GM18507 (cell line): ENCODE results near the gene L2HGDH.
"Not testable (repeated sequence)": the region's sequence is repeated elsewhere in the genome, so short reads cannot be mapped to it uniquely, and the experiment has no call there.

Source experiments
- DNase-seq: peaks from one replicate; pipeline ENCODE4 v3.0.0; 2011; ENCODE audit warnings: low read depth; ENCODE audit not compliant: insufficient read length; ENCODE audit errors: extremely low spot score
- FAIRE-seq: peaks from 2 replicates; lab custom pipeline; 2011; peaks lifted over from hg19 to GRCh38; lab: Jason Lieb, UNC

The L2HGDH gene

DNA sequence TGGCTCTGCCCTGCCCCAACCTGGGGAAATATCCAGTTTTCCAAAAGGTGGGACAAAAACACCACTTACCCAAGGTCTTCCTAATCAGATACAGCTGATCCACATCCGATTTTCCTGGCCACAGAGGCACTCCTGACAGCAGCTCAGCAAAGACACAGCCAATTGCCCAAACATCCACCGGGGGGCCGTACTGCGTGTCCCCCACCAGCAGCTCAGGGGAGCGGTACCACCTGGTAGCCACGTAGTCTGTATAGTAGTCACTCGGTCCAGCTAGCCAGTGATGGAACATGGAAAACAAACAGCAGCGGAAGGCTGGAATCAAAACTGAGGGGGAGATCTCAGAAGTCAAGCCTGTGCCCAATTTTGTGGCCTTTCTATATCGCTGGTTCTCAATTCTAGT is 28.9 kb upstream of the L2HGDH start:
- FAIRE-seq (no peak), DNase-seq (no peak)

DNA sequence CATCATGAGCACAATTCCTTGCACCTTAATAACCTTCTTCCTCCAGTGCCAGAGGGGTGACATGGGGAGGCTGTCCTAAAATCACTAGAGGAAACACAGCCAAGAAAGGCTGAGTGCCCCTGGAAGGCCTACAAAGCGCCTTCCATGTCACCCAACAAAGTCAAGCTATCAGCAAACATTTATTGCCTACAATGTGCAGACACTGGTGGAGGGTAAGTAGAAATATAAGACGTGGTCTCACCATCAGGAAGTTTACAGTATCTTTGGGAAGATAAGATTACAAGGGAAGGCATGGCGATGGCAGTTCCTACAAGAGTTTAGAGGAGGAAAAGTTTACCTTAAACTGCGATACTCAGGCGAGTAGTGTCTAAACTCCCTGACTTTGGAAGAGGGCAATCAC is 28.0 kb upstream of the L2HGDH start:
- FAIRE-seq (no peak), DNase-seq (no peak)

DNA sequence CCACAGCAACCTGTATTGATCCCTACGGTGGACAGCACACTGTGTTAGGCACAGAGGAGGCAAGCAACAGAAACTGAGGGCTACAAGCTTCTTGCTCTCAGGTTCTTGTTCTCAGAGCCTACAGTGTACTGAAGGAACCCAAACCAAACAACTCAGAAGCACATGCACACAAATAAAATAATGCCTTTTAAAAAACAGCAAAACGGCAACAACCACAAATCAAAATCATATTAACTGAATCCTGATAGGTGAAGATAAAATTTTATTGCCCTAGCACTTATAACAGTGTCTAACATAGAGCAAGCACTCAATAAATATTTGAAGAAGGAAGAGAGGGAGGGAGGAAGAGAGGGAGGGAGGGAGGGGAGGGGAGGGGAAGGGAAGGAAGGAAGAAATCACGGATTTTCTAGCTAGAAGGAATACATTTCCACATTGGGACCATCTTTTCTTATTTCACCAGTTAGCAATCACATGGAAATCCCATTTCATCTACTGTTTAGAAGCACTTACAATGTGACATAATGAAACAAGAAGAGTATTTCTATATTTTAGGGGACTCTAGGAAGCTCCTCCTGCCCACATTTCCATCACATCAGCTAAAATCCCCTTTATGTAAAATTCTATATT is 27.3 kb upstream of the L2HGDH start:
- FAIRE-seq, result no peak
- no peak for DNase-seq

DNA sequence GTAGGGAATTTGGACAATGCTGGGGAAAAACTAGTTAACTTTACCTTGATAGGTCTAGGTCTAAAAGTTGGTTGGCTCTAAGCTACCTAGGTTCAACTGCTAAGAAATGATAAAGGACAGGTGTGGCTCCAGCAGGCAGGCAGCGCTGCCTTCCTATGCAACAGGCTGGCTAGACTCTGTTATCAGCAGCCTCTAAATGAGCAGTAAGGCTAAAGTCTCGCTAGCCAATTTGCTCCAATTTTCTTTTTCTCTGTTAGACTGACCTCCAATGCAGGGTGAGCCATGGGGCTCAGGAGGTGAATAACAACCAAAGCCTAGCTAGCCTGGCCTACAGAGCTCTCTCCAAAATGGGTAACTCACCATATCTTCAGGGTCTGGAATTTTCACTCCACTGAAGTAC is 26.6 kb upstream of the L2HGDH start:
- no peak for DNase-seq
- no peak for FAIRE-seq

DNA sequence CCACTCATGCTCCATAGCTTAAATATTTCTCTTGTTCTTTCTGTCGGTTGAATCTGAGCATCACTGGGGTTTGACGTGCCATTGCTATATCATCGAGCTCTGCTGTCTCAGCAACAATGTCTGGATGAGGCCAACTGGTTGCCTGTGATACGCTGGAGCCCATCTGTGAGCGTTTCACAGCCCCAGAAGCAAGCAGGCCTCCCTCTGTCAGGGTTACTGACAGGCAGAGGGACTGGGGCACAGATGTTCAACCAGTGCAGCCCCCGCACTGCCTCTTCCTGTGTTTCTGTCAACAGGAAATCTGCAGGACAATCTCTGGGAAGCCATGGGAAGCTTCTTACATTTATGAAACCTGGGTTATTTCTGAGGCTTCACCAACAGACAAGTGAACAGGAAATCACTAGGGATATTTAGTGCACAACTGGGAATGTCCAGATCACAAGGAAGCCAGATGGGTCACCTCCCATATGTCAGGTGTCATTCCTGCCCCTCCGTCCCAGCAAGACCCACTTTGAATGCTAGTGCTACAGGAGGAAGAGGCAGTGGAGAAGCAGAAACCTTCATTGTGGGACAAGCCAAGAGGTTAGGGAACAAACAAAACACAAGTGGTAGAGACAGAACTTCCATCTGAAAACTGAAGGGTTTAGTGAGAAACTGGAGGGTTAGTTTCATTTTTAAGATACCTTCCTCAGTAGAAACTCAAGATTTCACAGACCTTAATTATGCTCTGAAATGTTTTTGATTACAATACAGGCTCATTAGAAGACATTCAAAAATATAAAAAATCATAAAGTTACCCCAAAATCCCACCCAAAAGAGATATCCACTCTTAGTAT is 24.2 kb upstream of the L2HGDH start:
- FAIRE-seq (no peak), DNase-seq (no peak)

DNA sequence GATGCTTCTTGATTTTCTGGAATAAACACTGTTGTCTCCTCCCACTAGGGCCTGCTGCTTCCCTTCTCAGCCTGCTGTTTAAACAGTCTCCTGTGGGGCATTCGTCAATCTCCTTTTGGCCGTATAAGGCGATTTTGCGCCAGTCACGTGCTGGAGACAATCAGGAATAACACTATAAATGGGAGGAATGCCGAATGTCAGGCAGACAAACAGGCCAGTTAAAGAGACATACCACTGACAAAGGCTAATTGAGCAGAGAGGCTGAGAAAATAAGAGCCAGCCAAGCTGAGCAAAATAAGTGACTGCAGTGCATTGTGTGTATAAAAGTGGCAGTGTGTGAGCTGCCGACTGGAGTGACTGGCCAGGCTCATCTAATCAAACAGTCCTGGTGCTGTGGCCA is 23.4 kb upstream of the L2HGDH start:
- FAIRE-seq, result no peak

DNA sequence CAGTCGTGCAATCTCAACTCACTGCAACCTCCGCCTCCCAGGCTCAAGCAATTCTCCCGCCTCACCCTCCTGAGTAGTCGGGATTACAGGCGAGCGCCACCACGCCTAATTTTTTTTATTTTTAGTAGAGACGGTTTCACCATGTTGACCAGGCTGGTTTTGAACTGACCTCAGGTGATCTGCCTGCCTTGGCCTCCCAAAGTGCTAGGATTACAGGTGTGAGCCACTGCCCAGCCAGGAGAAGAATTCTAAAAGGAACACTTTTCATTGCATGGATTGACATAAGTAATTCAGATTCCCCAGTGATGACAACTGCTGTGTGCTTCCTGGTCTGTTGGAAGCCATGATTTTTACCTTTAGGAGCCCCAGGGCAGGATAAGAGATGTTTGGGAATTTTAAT is 22.2 kb upstream of the L2HGDH start:
- DNase-seq (no peak), FAIRE-seq (no peak)

More for the DNA sequence above, 23.4 kb upstream of the L2HGDH start:
- DNase-seq, result no peak

DNA sequence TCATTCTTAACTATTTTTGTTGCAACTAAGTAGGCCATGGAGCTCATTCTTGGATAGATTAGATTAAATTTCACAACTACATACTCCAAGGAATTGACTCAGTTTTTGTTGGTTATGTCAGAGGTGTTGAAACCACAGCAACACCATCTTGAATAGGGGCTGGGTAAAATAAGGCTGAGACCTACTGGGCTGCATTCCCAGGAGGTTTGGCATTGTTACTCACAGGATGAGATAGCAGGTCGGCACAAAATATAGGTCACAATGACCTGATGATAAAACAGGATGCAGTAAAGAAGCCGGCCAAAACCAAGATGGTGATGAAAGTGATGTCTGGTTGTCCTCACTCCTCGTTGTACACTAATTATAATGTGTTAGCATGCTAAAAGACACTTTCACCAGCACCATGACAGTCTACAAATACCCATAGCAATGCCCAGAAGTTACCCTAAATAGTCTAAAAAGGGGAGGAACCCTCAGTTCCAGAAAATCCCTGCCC is 21.0 kb upstream of the L2HGDH start:
- DNase-seq (no peak), FAIRE-seq (no peak)

DNA sequence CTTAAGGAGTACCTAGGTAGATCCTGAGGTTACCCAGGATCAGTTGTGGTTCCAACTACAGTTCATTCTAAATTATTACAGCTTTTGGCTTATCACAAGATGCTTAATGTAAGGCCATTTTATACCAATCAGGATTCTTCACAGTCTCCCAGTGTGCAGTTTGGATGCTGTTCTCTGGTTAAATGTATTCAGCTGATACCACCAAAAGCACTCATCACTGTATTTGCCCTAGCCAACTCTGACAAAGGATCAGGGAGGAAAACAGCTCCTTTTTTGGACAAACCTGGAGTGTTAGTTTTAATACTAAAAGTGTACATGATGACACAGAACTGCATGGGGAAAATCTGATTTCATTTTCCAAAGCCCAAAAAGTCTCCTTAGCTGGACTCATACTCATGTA is 19.6 kb upstream of the L2HGDH start:
- FAIRE-seq, result no peak
- no peak for DNase-seq

DNA sequence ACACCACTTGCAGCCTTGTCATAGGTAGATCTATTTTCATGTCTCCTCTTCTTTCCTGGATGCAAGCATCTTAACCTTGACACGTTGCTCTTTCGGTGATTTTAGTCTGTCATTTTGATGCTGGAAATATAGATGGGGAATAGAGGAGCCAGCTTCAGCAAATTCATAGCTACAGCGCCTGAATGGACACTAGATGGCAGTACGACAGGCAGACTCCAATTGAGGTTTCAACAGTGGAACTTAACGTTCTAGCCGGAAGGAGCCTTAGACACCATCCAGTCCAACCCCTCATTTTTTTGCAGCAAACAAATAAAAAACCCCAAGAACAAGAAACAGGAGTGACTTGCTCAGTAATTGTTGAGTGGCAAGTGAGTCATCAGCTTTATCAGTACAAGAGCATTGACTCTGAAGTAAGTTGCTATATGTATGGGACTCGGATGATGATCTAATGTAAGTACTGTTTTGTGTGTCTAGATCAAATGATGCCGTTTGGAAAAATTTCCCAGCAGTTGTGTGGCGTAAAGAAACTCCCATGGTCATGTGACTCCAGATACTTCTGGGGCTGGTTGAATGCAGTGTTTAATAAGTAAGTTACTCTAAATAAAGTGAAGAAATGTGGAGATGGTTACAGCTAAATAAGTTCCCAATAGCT is 9.1 kb upstream of the L2HGDH start:
- FAIRE-seq, result peak; percentile 95

DNA sequence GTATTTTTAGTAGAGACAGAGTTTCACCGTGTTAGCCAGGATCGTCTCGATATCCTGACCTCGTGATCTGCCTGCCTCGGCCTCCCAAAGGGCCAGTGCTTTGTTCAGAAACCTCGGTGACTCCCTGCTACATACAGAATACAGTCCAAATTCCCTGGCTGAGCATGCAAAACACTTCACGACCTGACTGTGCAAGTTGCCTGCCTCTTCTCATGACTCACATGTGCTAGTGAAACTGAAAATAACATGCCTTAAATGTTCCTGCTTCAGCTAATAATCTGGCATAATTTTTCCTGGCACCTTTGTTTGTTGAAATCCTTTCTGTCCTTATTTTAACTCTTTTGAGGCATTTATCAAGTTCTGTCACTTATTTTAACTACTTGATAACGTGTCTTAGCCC is 8.3 kb upstream of the L2HGDH start:
- FAIRE-seq, result peak; percentile 67
- no peak for DNase-seq

More for the DNA sequence above, 9.1 kb upstream of the L2HGDH start:
- DNase-seq, result peak; percentile 49

DNA sequence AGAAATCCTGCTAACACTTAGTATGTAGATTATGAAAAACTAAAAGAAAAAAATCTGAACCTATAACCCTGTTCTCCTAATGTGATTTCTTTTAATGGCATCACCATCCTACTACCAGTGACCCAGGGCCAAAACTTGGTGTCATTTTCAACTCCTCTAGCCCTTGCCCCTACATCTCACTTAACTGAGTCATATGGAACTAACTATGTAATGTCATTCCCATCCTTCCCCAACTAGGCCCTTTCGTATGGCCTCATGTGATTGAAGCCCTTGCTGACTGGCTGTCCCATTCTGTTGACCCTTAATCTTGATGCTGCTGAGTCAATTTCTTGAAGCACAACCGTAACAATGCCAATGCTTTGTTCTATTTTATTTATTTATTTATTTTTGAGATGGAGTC is 7.7 kb upstream of the L2HGDH start:
- FAIRE-seq, result no peak

DNA sequence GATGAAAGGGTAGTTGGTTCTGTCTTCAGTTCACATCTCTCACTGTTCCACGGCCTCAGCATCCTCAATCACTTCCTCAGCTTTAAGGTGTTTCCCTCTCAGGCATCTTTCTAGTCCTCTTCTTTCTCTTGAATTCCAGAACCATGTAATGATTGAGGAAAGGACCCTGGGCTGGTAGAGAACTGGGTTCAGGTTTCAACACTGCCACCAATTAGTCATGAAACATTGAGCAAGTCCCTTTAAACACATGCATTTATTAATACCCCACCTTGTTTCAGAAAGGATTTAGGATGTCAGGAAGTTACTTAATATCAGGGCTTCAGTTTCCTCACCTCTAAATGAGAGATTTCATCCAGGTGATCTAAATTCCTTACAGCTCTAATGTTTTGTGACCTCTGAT is 7.3 kb upstream of the L2HGDH start:
- no peak for DNase-seq
- FAIRE-seq, result no peak

More for the DNA sequence above, 7.7 kb upstream of the L2HGDH start:
- DNase-seq, result no peak

DNA sequence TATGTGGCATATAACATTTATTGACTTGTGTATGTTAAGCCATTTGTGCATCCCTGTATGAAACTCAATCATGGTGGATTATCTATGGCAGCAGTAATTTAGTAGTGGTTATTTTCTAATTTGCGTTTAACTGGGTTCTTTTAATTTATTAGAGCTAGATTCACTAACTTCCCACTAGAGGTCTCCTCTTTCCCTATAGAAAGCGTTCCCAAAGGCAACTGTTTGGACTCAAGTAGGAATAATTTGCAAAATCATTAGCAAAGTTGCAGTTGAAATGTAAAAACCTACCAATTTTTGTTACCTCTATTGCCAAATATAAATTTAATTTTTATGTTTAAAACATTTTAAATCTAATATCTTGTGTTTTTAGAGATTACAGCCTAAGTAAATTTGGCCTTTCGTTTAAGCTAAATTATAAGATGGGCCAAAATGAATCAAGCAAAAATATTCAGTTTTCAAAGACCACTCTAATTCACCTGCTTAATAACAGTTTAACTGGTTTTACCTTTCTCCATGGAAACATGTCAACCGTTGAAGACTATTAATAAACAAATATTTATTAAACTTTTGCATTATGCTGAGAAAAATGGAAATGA is 6.1 kb upstream of the L2HGDH start:
- no peak for DNase-seq
- no peak for FAIRE-seq

DNA sequence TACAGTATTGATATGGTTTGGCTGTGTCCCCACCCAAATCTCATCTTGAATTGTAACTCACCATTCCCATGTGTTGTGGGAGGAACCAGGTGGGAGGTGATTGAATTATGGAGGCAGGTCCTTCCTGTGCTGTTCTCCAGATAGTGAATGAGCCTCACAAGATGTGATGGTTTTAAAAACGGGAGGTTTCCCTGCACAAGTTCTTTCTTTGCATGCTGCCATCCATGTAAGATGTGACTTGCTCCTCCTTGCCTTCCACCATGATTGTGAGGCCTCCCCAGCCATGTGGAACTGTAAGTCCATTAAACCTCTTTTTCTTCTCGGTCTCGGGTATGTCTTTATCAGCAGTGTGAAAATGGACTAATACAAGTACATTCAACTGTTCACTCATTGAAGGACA is 2.1 kb upstream of the L2HGDH start:
- DNase-seq, FAIRE-seq: not testable (repeated sequence)

DNA sequence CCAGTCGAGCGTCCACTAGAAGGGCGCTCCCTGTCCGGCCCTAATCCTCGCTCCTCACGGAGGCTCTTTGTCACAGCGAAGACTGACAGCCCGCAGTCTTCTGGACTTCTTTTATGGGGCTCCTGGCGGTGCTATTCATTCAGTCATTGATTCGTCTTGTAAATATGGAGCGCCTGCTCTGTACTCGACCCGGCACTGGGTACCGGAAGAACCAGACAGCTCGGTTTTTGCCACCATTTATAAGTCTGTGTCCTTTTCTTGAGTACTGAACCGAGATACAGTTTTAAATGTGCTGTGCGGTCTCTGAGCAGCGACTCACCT is 665 bp upstream of the L2HGDH start:
- DNase-seq, result no peak
- FAIRE-seq, result peak; percentile 31

DNA sequence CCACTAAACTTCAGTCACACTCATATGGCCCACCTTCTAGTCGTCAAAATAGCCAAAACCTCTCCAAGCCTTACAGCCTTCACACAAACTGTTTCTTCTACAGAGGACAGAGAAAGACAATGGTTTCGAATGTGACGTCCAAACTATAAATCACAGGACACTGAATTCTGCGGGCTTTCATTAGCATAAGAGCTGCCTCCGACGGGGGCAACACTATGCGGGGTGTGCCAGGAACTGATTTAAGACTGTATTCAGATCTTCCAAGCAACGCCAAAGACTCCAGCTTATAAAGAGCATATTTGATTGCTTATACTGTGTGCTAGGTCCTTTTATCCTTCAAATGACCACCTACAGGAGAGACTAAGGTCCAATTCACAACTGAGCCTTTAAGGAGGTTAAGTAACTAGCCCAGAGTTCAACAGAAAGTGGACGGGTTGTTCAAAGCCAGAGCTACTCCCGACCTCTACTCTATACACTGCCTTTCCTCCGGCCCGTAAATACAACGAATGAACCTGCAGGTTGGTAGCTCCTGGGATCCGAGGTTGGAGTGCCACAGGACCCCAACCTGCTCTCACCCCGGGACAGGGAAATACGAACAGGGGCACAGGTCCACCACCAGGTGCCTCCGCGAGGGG is 575 bp downstream of the L2HGDH start:
- DNase-seq (no peak), FAIRE-seq (peak; percentile 45)

DNA sequence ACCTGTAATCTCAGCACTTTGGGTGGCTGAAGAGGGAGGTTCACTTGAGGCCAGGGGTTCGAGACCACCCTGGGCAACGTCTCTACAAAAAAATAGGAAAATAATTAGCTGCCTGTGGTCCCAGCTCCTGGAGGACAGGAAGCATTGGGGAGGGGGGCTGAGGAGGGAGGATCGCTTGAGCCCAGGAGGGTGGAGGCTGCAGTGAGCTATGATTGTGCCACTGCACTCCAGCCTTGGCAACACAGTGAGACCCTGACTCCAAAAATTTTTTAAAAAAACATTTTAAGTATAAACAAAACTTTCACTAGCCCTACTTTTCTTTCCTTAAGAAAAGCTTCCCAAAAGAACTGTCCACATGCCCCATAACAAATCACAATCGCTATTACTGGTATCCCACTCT is 1.6 kb downstream of the L2HGDH start:
- FAIRE-seq, result no peak
- DNase-seq, result no peak

DNA sequence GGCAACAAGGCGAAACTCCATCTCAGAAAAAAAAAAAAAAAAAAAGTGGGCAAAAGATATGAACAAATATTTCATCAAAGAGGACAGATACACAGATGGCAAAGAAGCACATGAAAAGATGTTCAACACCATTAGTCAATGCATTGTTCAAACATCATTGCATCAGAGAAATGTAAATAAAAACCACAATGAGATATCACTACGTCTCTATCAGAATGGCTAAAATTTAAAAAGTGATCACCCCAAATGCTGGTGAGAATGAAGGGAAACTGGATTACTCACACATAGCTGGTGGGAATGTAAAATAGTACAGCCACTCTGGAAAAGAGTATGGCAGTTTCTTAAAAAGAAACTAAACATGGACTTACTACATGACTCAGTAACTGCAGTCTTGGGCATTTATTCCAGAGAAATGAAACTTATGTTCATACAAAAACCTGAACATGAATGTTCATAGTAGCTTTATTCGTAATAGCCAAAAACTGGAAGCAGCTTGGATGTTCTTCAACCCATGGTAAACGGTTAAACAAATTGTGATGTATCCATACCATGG is 3.6 kb downstream of the L2HGDH start:
- FAIRE-seq, result no peak

More for the DNA sequence above, 3.6 kb downstream of the L2HGDH start:
- DNase-seq, result no peak
